ENCODE measurements around the gene TMEM259.

The TMEM259 gene

DNA sequence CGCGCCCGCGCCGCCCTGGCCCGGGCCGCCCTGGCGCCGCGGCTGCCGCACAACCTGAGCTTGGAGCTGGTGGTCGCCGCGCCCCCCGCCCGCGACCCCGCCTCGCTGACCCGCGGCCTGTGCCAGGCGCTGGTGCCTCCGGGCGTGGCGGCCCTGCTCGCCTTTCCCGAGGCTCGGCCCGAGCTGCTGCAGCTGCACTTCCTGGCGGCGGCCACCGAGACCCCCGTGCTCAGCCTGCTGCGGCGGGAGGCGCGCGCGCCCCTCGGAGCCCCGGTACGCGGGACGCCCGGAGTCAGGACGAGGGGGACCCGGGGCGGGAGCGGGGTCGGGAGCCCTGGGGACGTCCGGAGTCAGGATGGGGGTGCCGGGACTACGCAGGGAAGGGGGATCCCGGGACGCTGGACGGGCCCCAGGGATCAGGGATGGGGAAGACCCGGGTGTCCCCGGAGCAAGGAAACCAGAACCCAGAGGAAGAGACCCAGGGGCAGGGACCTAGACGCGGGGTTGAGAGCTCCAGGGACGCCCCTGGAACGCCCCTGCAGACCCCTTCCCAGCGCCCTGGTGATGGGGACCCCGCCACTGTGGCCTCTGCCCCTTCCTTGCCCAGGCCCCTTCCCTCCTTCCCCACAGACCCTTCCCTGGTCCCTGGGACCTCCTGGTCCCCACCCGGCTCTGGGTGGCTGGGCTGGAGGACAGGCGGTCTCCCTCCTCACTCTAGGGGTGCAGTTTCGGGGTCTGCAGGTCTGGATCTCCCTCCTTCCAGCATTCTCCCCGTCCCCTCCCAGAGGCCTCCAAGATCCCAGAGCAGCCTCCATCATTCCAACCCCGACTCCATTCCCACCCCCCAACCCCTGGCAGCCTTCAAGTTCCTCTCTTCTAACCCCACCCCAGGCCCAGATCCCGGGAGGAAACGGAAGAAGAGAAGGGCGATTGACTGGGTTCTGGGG, 20.1 kb downstream of the TMEM259 start:
- DNase-seq, result no peak

DNA sequence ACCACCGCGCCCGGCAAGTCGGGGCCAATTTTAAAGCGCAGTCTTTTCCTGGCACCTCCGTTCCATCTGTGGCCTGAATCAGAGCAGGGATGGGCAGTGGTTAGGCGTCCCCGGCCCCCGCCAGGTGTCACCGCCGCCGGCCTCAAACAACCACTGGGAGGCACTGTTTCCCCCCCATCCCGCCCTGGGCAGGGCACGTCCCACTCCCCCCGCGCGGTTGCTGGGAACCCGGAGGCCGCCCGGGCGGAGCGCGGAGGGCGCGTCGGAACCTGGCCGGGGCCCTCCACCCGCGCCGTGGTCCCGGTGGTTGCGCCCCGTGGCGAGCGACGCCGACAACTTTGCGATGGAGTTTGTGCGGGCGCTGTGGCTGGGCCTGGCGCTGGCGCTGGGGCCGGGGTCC, 20.8 kb downstream of the TMEM259 start, which contains the start of gene GRIN3B:
GRIN3B (plus strand) TSS at position 325 of the 400 bp plus-strand sequence; CDS start at position 344, 19 bp downstream.
- DNase-seq, result no peak

DNA sequence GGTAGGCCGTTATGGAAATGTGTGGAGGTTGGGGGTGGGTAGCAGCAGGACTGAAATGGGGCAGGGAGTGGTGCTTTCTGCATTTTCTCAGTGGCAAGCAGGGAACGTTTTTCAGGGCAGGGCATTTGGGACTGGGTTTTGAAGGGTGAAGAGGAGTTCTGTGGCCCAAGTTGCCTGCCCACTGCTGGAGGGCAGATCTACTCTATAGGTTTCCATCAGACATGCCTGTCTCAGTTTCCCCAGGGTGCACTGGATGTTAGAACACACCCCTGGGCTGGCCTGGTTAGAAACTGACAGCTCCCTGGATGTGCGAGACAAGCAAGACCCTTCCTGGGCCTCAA, 21.6 kb downstream of the TMEM259 start:
- DNase-seq, result no peak

- no peak for DNase-seq
These were observed 22.9 kb downstream of the TMEM259 start for GRCh38 chr19:998064-998463.

DNA sequence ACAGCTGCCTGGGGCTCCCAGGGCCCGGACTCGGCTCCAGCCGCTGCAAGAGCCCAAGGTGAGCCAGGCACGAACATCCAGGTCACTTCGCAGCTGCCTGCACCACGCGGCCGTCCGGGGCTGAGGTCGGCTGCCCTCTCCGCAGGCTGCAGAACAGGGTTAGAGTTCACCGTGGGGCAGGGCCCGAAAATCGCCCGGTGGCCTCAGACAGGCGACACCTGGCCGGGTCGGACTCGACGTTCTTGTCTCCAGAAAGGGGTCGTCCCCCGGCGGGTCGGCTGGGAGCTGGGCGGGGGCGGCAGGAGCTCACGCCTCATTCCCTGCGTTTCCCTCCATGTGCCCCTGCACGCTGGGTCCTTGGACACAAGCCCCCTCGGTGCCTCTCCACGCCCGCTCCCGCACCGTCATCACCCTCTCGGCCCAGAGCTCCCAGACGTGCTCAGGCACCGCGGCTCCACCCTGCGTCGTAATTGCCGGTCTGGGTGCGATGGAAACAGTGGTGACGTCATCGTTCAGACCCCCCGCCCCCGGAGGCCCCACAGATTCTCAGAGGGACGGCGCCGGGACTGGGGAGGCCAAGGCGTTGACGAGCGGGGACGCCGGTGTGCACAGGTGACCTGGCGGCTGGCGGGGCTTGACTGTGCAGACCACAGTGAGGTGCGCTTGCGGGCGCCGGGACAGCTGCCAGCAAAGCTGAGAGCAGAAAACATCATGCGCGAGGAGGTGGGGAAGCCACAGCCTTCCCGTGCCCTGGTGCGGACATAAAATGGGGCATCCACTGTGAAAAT, 24.7 kb downstream of the TMEM259 start:
- DNase-seq, result no peak

DNA sequence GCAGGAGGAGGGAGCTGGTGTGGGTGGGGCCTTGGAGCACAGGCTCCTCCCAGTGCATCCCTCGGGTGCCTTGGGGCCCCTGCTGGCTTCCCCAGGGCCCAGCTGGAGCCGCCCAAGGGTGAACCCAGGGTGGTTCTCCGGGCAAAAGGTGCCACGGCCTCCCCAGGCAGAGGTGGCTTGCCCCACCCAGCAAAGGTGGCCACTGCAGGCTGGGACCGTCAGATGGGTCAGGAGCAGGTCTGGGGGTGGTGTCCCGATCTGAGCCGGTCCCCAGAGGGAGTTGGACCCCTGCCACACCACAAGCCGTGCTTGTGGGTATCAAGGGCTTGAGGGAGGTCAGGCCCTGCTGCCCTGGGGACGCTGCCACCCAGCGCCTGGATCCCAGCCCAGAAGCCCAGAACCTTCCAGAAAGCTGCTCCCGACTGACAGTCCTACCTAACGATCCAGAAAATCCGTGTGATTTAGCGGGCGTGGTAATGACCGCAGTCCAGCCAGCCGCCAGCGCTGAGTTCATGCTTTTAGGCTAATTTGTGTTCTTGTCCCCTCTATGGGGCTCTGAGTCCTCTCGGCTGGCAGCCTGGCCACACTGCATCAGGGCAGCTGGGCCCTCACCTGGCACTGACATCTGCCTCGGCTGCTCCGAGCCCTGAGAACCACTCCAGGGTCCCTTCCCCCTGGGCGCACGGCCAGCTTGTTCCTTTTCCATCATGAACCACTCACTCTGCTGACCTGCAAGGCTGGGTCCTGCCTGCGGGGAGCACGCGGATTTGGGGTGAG, 25.7 kb downstream of the TMEM259 start:
- no peak for DNase-seq

GRCh38 chr19:994516-994915, 26.4 kb downstream of the TMEM259 start:
- DNase-seq, result no peak

DNA sequence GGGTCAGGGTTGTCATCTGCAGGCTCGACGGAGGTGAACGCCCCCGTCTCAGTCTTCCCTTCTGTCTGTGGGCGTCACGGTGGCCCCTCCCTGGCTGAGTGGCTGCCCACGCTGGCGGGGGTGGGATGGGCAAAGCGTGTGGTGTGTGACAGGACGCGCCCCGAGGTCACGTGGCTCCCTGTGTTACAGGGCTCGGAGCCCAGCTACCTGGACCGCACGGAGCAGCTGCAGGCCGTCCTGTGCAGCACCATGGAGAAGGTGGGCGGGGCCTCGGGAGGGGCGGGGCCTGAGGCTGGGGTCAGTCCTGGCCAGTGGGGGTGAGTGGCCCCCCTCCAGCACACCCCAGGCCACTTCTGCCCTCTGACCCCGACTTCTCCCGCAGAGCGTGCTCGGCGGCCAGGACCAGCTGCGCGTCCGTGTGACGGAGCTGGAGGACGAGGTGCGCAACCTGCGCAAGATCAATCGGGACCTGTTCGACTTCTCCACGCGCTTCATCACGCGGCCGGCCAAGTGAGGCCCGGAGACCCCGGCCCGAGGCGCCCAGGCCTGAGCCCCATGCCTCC, 27.0 kb downstream of the TMEM259 start:
- no peak for DNase-seq

DNA sequence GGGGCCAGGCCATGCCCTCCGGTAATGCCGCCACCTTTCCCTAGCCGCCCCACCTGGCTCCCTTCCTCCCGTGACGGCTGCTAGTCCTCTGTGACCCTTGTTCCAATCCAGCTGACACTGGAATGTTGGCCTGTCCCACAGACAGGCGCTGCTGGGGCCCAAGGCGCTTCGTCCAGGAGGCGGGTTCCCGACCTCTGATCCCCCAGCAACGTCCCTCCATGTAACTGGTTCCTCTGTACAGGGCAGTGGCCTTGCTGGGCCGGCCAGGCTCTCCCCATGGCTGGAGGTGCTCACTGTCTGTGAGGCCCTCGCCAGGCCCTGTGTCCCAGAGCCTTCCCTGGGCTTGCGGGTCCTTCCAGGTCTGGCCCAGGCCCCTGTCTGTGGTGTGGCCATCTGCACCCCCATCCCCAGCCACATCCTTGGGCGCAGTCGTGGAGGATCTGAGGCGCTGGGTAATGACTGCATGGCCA, 27.5 kb downstream of the TMEM259 start:
- DNase-seq, result no peak

DNA sequence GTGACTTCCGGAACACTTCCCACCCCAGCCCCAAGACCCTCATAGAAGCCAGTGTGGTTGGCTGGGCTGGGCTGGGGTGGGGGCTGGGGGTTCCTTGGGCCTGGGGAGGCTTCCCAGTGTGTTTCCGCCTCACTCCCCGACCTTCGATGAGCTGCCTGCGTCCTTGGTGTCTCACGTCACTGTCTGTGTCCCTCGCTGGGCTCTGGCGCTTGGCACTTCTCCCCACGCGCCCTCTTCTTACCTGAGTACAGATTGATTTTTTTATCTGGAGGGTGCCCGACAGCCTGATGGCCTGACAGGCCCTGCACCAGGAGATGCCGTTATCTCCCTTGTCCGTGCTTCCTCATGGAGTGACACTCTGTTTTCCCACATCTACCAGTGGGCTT, 28.3 kb downstream of the TMEM259 start:
- DNase-seq, result no peak

GRCh38 chr19:991932-992669, 28.8 kb downstream of the TMEM259 start:
- DNase-seq, result no peak

GRCh38 chr19:991174-991931, 29.6 kb downstream of the TMEM259 start:
- no peak for DNase-seq

DNA sequence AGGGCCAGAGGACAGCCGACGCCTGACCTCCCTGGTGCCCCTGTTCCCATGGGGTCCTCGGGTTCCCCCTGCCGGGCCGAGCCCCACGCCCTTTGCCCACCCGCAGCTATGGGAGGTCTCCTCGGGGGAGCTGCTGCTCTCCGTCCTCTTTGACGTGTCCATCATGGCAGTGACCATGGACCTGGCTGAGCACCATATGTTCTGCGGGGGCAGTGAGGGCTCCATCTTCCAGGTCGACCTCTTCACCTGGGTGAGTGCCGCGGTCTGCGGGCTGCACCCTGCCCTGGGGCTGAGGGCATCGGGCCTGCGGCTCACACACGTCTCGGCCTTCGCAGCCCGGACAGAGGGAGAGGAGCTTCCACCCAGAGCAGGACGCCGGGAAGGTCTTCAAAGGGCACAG, 30.2 kb downstream of the TMEM259 start:
- DNase-seq, result no peak

DNA sequence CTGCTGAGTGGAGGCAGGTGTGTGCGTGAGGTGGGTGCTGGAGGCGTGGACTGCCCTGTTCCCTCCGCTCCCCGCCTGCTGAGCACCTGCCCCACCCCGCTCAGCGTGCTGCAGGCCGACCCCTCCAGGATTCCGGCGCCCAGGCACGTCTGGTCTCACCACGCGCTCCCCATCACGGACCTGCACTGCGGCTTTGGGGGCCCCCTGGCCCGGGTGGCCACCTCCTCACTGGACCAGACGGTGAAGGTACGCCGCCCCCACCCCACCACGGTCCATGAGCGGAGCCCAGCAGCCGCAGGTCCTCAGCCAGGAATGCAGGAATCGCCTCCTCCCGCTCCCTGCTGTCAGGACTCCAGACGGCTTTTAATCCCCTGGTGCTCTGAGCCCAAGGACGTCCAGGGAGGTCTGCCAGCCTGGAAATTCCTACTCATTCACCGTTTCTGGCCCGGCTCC, 30.8 kb downstream of the TMEM259 start:
- DNase-seq, result no peak

- DNase-seq, result no peak
These were observed 31.4 kb downstream of the TMEM259 start for GRCh38 chr19:989381-990081.

GRCh38 chr19:988510-988909, 32.4 kb downstream of the TMEM259 start:
- no peak for DNase-seq

- no peak for DNase-seq
These were observed 32.8 kb downstream of the TMEM259 start for GRCh38 chr19:988081-988480.

DNA sequence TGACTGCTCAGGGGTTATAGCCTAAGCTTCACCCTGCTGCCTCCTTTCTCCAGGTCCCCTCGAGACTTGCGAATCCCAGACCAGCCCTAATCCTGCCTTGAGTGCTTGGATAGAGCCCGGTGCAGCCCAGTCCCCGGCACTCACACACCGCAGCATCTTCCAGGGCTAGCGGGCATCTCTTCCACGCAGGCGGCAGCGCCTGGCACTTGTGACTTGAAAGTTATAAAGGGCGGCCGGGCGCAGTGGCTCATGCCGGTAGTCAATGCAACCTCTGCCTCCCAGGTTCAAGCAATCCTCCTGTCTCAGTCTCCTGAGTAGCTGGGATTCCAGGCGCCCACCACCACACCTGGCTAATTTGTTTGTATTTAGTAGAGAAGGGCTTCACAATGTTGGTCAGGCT, 34.8 kb downstream of the TMEM259 start:
- DNase-seq, result no peak

- DNase-seq, result peak; percentile 34
These were observed 36.6 kb downstream of the TMEM259 start, which contains the start of gene WDR18 for GRCh38 chr19:984165-984967. Gene WDR18 (plus strand): TSS chr19:984345. CDS start chr19:984354, 9 bp downstream.
